Stimulated activated CD8-positive, alpha-beta memory T cell treated with anti-CD3 and anti-CD28 coated beads, Interleukin-2, amount 100 ng/mL, for 1 hour (primary cell): ENCODE results near the gene WFIKKN1.

Experiments
- DNase-seq, 2 donors: peaks; one replicate each; pipeline ENCODE4 v3.0.0-alpha.2; 2020; ENCODE audit warnings: low read depth in 2 of 2

Gene WFIKKN1

GRCh38 chr16:657487-657886, 26.7 kb downstream of the WFIKKN1 start:
- DNase-seq = no peak

- DNase-seq = no peak
These were observed 28.1 kb downstream of the WFIKKN1 start for GRCh38 chr16:658679-659571.

DNA sequence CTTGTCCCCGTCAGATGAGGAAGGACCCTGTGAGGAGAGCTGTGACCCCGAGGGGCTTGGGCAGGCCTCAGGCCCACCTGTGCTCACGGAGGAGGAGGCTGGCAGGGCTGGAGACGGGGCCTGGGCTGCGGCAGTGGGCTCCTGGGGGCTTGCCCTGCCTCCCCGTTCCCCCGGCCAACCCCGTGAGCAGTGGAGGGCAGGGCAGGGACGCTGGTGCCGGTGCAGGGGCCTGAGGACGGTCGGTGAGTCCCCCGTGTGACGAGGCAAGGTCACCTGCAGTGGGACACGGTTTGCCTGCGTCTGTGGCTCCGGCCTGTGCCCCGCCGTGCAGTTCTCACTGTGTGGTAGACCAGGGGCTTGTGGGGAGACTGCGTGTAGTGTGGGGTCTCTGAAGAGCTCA, 28.8 kb downstream of the WFIKKN1 start:
- no peak for DNase-seq

DNA sequence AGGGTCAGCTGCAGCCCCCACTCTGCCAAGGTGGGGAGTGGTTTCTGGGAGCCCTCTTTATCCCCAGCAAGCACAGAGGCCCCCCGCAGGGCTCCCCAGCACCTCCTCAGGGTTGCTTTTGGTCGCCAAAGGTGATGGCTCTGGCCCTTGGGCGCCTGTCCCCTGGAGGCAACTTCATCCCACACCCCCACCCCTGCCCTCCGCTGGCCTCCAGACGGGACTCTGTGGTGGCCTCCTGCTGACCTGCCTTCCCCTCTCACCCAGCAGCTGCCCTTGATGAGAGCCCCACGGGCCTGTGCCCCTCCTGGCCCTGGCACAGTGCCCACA, 29.3 kb downstream of the WFIKKN1 start:
- DNase-seq = no peak

GRCh38 chr16:660459-661183, 29.8 kb downstream of the WFIKKN1 start:
- DNase-seq = peak in 1 of 2 donors; percentile 45

GRCh38 chr16:661184-661821, 30.5 kb downstream of the WFIKKN1 start:
- no peak for DNase-seq

DNA sequence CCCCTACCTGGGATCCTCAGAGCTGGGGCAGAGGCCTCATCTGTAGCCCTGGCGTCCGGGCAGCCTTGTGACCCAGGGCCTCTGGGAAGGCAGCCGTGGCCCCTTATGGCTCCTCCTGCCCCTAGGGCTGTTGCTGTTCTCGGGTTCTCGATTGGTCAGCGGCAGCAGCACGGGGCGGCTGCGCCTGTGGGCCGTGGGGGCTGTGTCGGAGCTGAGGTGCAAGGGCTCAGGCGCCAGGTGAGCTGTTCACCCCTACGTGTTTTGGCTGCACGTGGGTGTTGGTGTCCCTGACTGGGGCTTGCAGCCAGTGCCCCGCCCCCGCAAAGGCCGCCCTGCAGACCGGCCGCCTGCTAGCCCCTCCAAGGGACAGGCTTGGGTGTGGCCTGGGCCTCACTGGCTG, 31.3 kb downstream of the WFIKKN1 start:
- no peak for DNase-seq

GRCh38 chr16:662597-662996, 31.8 kb downstream of the WFIKKN1 start:
- no peak for DNase-seq

DNA sequence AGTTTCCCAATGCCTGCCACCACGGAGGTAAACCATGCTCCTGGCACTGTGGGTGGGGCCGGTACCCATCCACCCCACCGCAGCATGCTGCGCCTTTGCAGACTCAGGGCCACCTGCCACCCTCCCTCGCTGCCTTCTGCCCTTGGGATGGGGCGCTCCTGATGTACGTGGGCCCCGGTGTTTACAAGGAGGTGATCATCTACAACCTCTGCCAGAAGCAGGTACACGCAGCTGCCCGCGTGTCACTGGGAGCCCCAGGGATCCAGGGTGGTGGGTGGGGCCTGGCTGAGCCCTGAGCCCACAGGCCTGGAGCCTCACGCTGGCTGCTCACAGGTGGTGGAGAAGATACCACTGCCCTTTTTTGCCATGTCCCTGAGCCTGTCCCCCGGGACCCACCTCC, 35.8 kb downstream of the WFIKKN1 start:
- DNase-seq = no peak

GRCh38 chr16:667113-667779, 36.5 kb downstream of the WFIKKN1 start:
- no peak for DNase-seq

- peak; percentile 87 for DNase-seq
These were observed 37.2 kb downstream of the WFIKKN1 start, which contains the start of gene RHOT2 for GRCh38 chr16:667780-668518. RHOT2 (plus strand) TSS chr16:668132; CDS start chr16:668200, 68 bp downstream.

GRCh38 chr16:668519-669171, 37.9 kb downstream of the WFIKKN1 start:
- DNase-seq = no peak

- DNase-seq = no peak
These were observed 38.9 kb downstream of the WFIKKN1 start for GRCh38 chr16:669666-670065.

DNA sequence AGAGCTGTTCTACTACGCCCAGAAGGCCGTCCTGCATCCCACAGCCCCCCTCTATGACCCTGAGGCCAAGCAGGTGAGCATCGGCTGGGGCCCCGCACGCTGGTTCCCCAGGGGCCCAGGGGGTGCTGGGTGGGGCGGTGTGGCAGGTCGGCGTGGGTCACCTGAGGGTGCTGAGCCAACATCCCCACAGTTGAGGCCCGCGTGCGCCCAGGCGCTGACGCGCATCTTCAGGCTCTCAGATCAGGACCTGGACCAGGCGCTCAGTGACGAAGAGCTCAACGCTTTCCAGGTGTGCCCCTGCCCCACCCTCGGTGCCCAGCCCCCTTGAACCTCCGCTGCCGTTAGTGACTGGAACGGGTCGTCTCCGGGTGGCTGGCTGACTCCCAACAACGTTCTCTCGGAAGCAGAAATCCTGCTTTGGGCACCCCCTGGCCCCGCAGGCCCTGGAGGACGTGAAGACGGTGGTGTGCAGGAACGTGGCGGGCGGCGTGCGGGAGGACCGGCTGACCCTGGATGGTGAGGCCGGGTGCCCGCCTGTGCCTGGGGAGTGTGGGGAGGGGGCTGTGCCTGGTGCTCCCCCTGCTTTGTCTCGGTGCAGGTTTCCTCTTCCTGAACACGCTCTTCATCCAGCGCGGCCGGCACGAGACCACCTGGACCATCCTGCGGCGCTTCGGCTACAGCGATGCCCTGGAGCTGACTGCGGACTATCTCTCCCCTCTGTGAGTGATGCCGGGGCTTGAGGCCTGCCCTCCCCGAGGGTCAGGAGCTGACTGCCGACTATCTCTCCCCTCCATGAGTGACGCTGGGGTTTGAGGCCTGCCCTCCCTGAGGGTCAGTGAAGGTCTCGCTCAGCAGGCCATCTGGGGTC, 39.9 kb downstream of the WFIKKN1 start:
- DNase-seq = no peak

DNA sequence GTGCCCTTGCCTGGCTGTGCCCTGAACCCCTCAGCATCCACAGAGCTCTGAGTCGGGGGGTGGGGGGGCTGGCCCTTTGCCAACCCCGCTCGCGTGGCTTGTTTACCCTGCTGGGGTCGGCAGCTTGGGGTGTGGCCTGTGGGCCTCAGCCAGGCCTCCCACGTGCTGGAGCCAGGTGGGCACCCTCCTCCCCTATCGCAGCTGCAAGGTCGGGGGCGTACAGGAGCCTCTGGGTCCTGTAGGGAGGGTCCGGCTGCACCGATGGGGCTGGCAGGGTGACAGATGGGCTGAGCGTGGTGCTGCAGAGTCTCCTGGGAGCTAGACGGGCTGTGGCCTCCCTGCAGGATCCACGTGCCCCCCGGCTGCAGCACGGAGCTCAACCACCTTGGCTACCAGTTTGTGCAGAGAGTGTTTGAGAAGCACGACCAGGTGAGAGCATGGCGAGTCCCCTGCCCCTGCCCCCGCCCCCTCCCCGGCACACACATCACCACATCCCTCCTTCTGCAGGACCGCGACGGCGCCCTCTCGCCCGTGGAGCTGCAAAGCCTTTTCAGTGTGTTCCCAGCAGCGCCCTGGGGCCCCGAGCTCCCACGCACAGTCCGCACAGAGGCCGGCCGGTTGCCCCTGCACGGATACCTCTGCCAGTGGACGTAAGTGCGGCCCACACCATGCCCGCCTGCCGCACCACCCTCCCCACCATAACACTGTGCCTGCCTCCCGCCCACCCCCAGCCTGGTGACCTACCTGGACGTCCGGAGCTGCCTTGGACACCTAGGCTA, 40.8 kb downstream of the WFIKKN1 start:
- no peak for DNase-seq

GRCh38 chr16:672371-672770, 41.6 kb downstream of the WFIKKN1 start:
- DNase-seq = no peak

- DNase-seq = no peak
These were observed 42.1 kb downstream of the WFIKKN1 start for GRCh38 chr16:672851-673250.

- DNase-seq = no peak
These were observed 42.7 kb downstream of the WFIKKN1 start for GRCh38 chr16:673399-673991.
